K562 (cell line): ENCODE results near the gene SLC36A1. TPM values are rescaled to one million over a fixed set of nuclear protein-coding genes. Genes with fewer than 3 reads are reported as not detected.
A peak's percentile ranks its signal among the peaks of the same experiment; 100 is the strongest.

Experiments used
- ATAC-seq: fragments of 200-7000 bp; cut with Tn5 transposase; 3 replicates; pipeline ENCODE4 v1.9.1; 2020; ENCODE audit warnings: moderate library complexity
- BruUV-seq: library from RNA; stranded (reverse); fragments of 400-500 nt; replicated peaks from 2 replicates; lab custom pipeline; 2021; lab: Mats Ljungman, UMichigan
- CTCF ChIA-PET: fragments of 300-600 bp; formaldehyde crosslinking; extraction: SDS; loops from one replicate; lab custom pipeline; 2021; ENCODE audit warnings: low intra/inter-chr PET ratio; lab: Yijun Ruan, JAX
- POLR2A ChIA-PET: fragments of 300-600, 350-650 bp; sonication (Branson Sonifier 250); formaldehyde crosslinking; extraction: SDS; loops from one replicate; lab custom pipeline; 2021; ENCODE audit warnings: antibody characterized with exemption, inconsistent platforms; lab: Yijun Ruan, JAX
- DNase-seq, 4 experiments: peaks; one replicate each; pipeline versions ENCODE4 v3.0.0 to v3.0.0-alpha.2; 2011 to 2018; ENCODE audit warnings: low spot score in 3 of 4, mixed read lengths in 3 of 4; ENCODE audit errors: extremely low read depth in 1 of 4
- FAIRE-seq: peaks from 2 replicates; lab custom pipeline; 2011; peaks lifted over from hg19 to GRCh38; lab: Jason Lieb, UNC
- H2AFZ ChIP-seq: 2 replicates; pipeline ENCODE4 v1.6.0; 2011; ENCODE audit warnings: low read depth, low read length, control low read depth, inconsistent platforms
- H3K27ac ChIP-seq: fragments of 200-600 bp; 3 replicates; pipeline ENCODE4 v1.8.0; 2011; ENCODE audit warnings: low read depth, mild to moderate bottlenecking, control low read depth, inconsistent platforms, low read length, moderate library complexity, mixed read lengths; ENCODE audit errors: extremely low read depth
- H3K27me3 ChIP-seq, 2 experiments: fragments of 300-600 bp in 1 of 2; 2 replicates in 1 of 2; 3 replicates in 1 of 2; pipeline versions ENCODE4 v1.6.0 to v1.8.0; 2011; ENCODE audit warnings: inconsistent platforms in 2 of 2, low read length in 2 of 2, mild to moderate bottlenecking in 1 of 2, mixed read lengths in 1 of 2, moderate library complexity in 1 of 2; ENCODE audit not compliant: control insufficient read depth in 2 of 2, insufficient read depth in 2 of 2
- H3K36me3 ChIP-seq: fragments of 300-600 bp; 3 replicates; pipeline ENCODE4 v1.8.0; 2011; ENCODE audit warnings: mild to moderate bottlenecking, low read length, inconsistent platforms; ENCODE audit not compliant: control insufficient read depth, insufficient read depth
- H3K4me1 ChIP-seq, 2 experiments: fragments of 200-600 bp in 1 of 2; replicated peaks in 1 of 2; 2 replicates in 1 of 2; 3 replicates in 1 of 2; pipeline versions ENCODE4 v1.5.1 to v1.8.0; 2011; ENCODE audit warnings: inconsistent platforms in 2 of 2, low read length in 2 of 2, mild to moderate bottlenecking in 1 of 2, mixed read lengths in 1 of 2, moderate library complexity in 1 of 2; ENCODE audit not compliant: control insufficient read depth in 2 of 2, insufficient read depth in 2 of 2
- H3K4me2 ChIP-seq: 2 replicates; pipeline ENCODE4 v1.6.1; 2011; ENCODE audit warnings: low read length, control low read depth, inconsistent platforms, mixed read lengths; ENCODE audit not compliant: insufficient read depth
- H3K4me3 ChIP-seq: fragments of 200-600 bp; sonication (generic), shearing (Covaris generic); 2 replicates; pipeline ENCODE4 v1.5.1; 2016; ENCODE audit warnings: control low read depth, inconsistent platforms
- H3K79me2 ChIP-seq: fragments of 200-600 bp; 3 replicates; pipeline ENCODE4 v1.8.0; 2011; ENCODE audit warnings: low read length, inconsistent platforms; ENCODE audit not compliant: control insufficient read depth, insufficient read depth
- H3K9ac ChIP-seq, 2 experiments: 2 replicates each; pipeline versions ENCODE4 v1.6.0 to v1.6.1; 2011; ENCODE audit warnings: low read depth in 2 of 2, low read length in 2 of 2, control low read depth in 1 of 2, inconsistent platforms in 1 of 2, mild to moderate bottlenecking in 1 of 2, mixed read lengths in 1 of 2; ENCODE audit not compliant: insufficient read depth in 1 of 2
- H3K9me1 ChIP-seq: one replicate; pipeline ENCODE4 v1.6.0; 2011; ENCODE audit warnings: inconsistent platforms, mild to moderate bottlenecking, low read length, moderate library complexity; ENCODE audit not compliant: control insufficient read depth, insufficient read depth
- H3K9me3 ChIP-seq: replicated peaks from 2 replicates; pipeline ENCODE4 v1.5.1; 2011; ENCODE audit warnings: low read depth, low read length, inconsistent platforms; ENCODE audit not compliant: control insufficient read depth, insufficient read depth
- H4K20me1 ChIP-seq: replicated peaks from 2 replicates; pipeline ENCODE4 v1.6.1; 2011; ENCODE audit warnings: low read length, inconsistent platforms, mixed read lengths; ENCODE audit not compliant: control insufficient read depth, insufficient read depth
- CHD7 ChIP-seq: fragments of 200-600 bp; sonication (generic); IDR thresholded peaks from one replicate; pipeline ENCODE4 v1.6.1; 2012; ENCODE audit warnings: mild to moderate bottlenecking, low read depth, low read length, inconsistent platforms
- CTCF ChIP-seq, 3 experiments: IDR thresholded peaks in 2 of 3; conservative IDR thresholded peaks in 1 of 3; 2 replicates each; pipeline ENCODE4 v1.5.1; 2011 to 2012; ENCODE audit warnings: low read length in 3 of 3, mild to moderate bottlenecking in 3 of 3, control low read depth in 2 of 3, improper control_type of control experiment in 1 of 3, inconsistent platforms in 1 of 3, low read depth in 1 of 3, mixed read lengths in 1 of 3, moderate library complexity in 1 of 3; ENCODE audit not compliant: insufficient read depth in 2 of 3
- HLTF ChIP-seq: fragments of 450-650 bp; IDR thresholded peaks from 2 replicates; pipeline ENCODE4 v1.6.1; 2016
- MEF2A ChIP-seq: IDR thresholded peaks from 2 replicates; pipeline ENCODE4 v1.6.1; 2011; ENCODE audit warnings: low read depth, mild to moderate bottlenecking, low read length, moderate library complexity; ENCODE audit not compliant: control insufficient read depth
- PHF20 ChIP-seq: fragments of 450-650 bp; IDR thresholded peaks from 2 replicates; pipeline ENCODE4 v1.6.1; 2018; ENCODE audit not compliant: partially characterized antibody
- PURB ChIP-seq: sonication (generic); formaldehyde crosslinking; IDR thresholded peaks from 2 replicates; pipeline ENCODE4 v1.9.0; 2021; ENCODE audit warnings: low read depth, mild to moderate bottlenecking, missing genetic modification reagents
- RAD21 ChIP-seq, 2 experiments: fragments of 250-450 bp in 1 of 2; fragments of 450-650 bp in 1 of 2; sonication (Bioruptor Pico) in 1 of 2; formaldehyde crosslinking in 1 of 2; IDR thresholded peaks in 1 of 2; conservative IDR thresholded peaks in 1 of 2; 2 replicates each; pipeline versions ENCODE4 v1.4.0 to v1.8.0; 2020 to 2022; ENCODE audit warnings: mild to moderate bottlenecking in 2 of 2, moderate library complexity in 1 of 2
- RFX1 ChIP-seq: fragments of 450-650 bp; IDR thresholded peaks from 2 replicates; pipeline ENCODE4 v1.6.1; 2016; ENCODE audit warnings: mild to moderate bottlenecking, moderate library complexity
- ZNF23 ChIP-seq: fragments of 250-450 bp; sonication (Bioruptor Pico); IDR thresholded peaks from 2 replicates; pipeline ENCODE4 v1.4.0; 2020; ENCODE audit warnings: mild to moderate bottlenecking
- WGBS: fragments of 100-300 bp; shearing (Covaris generic); methylation state at CpG from one replicate; pipeline ENCODE4 v1.1.6; 2016; ENCODE audit warnings: low coverage, mixed read lengths; ENCODE audit not compliant: insufficient coverage; ENCODE audit errors: missing lambda C conversion rate; 5-methylcytosine and 5-hydroxymethylcytosine counted together
- in situ Hi-C: fragments of 300-500 bp; cut with MboI; formaldehyde crosslinking; loops from 4 replicates; pipeline ENCODE4 v1.15.0; 2018; ENCODE audit warnings: inconsistent platforms, mixed read lengths
- intact Hi-C: fragments of 100-400 bp; cut with micrococcal nuclease; formaldehyde crosslinking; loops from 2 replicates; pipeline ENCODE4 v1.14.2; 2022
- polyA plus RNA-seq, 8 experiments: library from polyadenylated mRNA; depleted of rRNA in 4 of 8; stranded (reverse) in 5 of 8; unstranded in 3 of 8; fragments of >200 nt; fragmentation: Nextera tagmentation in 2 of 8; fragmentation: Illumina TruSeq in 1 of 8; extraction: Ambion mirVana in 2 of 8; extraction: Trizol in 1 of 8; gene quantifications; 2 replicates each; pipeline versions ENCODE4 v1.2.1 to v1.2.3, GENCODE V29; 2011 to 2014; ENCODE audit warnings: inconsistent platforms in 1 of 8, missing spikeins in 1 of 8
- total RNA-seq, 7 experiments: library from RNA; depleted of rRNA in 6 of 7; stranded (reverse); fragments of >200 nt in 6 of 7; fragmentation: Illumina TruSeq in 2 of 7; extraction: Trizol in 2 of 7; gene quantifications; 2 replicates each; pipeline versions ENCODE4 v1.2.1 to v1.2.3, GENCODE V29; 2011 to 2021; ENCODE audit warnings: low replicate concordance in 1 of 7

SLC36A1 gene
- total and polyA plus RNA-seq, 9 of the 15 experiments (the other 6 are each of a cell fraction or from before 2014, with no cell fraction given): 1.6 to 8.4 (median 4.6) TPM

- Histone ChIP-seq H3K9me3 (no peaks in the 10 kb centered on the region), H3K36me3 (no peaks in the 10 kb centered on the region), H3K27ac (no peak overlapping the region), H3K27me3 (peaks cover 17 to 27% of the 10 kb centered on the region in 2 experiments; a peak in 4 of 5 replicates), H3K4me2 (no peak overlapping the region), H2AFZ (no peak overlapping the region), H3K9me1 (no peaks in the 10 kb centered on the region), H3K9ac (no peak overlapping the region), H3K4me1 (no peaks in the 10 kb centered on the region), H3K79me2 (no peaks in the 10 kb centered on the region), H4K20me1 (no peaks in the 10 kb centered on the region), H3K4me3 (no peak overlapping the region)
- peak in 1 of 4 experiments; percentile 16 for DNase-seq
- peak; percentile 73 for ATAC-seq
- intact Hi-C loops (loop anchor here (1.0 to 5.0 kb wide), 4 partner anchors 132 to 393 kb away; no protein-coding TSS in a partner anchor), in situ Hi-C loops (loop anchor here (10.0 kb wide), 1 partner anchor 395 kb away; no protein-coding TSS in a partner anchor)
- CTCF ChIA-PET: interaction anchor here (0.6 kb wide), 1 partner anchor 736 kb away, joined by 5 read pairs; no protein-coding TSS in a partner anchor
- WGBS: 3% methylated on average over 7 of the region's 7 CpGs
- peak; percentile 49 for FAIRE-seq
- BruUV-seq: no TSS peak
- POLR2A ChIA-PET: interaction anchor here (0.6 kb wide), 2 partner anchors 152 to 230 kb away, joined by 3 read pairs; no protein-coding TSS in a partner anchor
- TF ChIP-seq RFX1 (0 out of 2 replicates have a peak, but pooled peaks have one; percentile 20), CHD7 (no peak), RAD21 (CRISPR knock-in tag; conservative IDR thresholded peaks at IDR 0.05 in 1 of 2, IDR thresholded peaks at IDR 0.05 in 1 of 2) (peak in 1 of 2 experiments; percentile 37; a peak in 2 of 4 replicates), HLTF (no peak), ZNF23 (CRISPR knock-in tag) (no peak), PURB (no peak), CTCF (IDR thresholded peaks at IDR 0.05 in 2 of 3, conservative IDR thresholded peaks at IDR 0.05 in 1 of 3; ENCODE audit: insufficient read depth in 2 of 3, low read depth in 1 of 3, low read length in 3 of 3) (peak; percentile 13 to 32 (median 16); a peak in 2 of 6 replicates), PHF20 (no peak), MEF2A (no peak)
Measured at GRCh38 chr5:151520294-151520693, 72.9 kb downstream of the SLC36A1 start.
